ENCODE data around the gene PDHA2.
"Not testable (repeated sequence)": the region's sequence is repeated elsewhere in the genome, so short reads cannot be mapped to it uniquely, and the experiment has no call there.

PDHA2 gene

GRCh38 chr4:95839891-95840290 lies at the start of gene PDHA2:
TSS of gene PDHA2 (plus strand) at chr4:95840093. CDS start at chr4:95840151, 58 bp downstream.
- DNase-seq (ENCODE audit: low read depth) = no peak

- no peak for DNase-seq (ENCODE audit: low read depth)
These were observed 41.9 kb upstream of the PDHA2 start for GRCh38 chr4:95798003-95798402.

- DNase-seq (ENCODE audit: low read depth) = no peak
These were observed 41.2 kb upstream of the PDHA2 start for GRCh38 chr4:95798727-95799126.

DNA sequence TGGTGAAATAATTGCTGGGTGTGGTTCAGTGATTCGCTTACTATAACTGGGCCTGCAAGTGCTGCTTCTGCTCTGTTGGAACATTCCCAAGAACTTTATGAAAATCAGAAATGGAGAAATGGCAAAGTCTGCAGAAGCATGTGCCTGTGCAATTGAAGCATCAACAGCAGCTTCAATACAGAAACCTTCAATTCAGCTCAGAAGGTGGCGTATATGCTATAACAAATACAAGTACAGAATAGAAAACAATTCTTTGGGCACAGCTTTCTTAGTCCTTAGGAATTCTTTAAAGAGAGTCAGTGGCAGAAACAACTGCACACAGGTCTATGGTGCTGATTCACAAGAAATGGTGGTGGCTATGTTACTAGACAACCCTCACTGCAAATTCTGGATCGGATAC lies 18.0 kb upstream of the PDHA2 start:
- no peak for DNase-seq (ENCODE audit: low read depth)

DNA sequence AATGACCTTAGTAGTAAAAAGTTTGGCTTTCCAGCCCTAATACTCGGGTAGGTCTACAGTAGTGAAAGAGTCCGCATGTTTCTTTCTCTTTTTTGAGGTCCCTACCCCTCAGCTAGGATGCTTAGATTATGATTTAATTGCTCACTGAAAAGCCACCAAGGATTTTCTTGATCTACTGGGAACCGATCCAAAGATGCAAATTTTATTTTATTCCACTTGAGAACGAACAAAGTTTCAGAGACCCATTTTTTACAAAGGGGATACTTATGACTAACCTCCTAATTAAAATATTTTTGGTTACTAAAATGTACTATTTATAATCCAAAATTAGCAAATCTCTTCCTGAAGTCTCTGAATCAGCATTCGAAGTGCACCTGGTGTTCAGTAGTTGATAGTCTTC lies 14.3 kb upstream of the PDHA2 start:
- no peak for DNase-seq (ENCODE audit: low read depth)

DNA sequence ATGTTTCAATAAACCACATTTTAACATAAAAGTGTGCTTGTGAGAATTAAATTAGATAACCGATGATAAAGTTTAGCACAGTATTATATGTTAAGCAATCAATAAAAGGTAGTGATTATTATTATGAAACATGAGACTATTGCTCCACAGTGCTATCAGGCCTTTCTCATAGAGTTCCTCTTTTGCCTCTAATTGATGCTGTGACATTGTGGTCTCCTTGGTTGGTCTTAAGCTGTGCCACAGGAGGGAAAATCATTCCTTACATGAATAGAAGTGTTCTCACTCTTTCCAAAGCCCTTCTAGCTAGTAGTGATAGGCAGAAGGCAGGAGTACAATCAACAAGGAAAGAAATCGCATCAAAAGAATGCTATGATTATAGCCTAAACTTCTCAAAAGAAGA lies 9.2 kb upstream of the PDHA2 start:
- DNase-seq (ENCODE audit: low read depth) = no peak

GRCh38 chr4:95831166-95831565 lies 8.7 kb upstream of the PDHA2 start:
- DNase-seq (ENCODE audit: low read depth) = no peak

- DNase-seq (ENCODE audit: low read depth) = no peak
These were observed 6.1 kb upstream of the PDHA2 start for GRCh38 chr4:95833711-95834194.

DNA sequence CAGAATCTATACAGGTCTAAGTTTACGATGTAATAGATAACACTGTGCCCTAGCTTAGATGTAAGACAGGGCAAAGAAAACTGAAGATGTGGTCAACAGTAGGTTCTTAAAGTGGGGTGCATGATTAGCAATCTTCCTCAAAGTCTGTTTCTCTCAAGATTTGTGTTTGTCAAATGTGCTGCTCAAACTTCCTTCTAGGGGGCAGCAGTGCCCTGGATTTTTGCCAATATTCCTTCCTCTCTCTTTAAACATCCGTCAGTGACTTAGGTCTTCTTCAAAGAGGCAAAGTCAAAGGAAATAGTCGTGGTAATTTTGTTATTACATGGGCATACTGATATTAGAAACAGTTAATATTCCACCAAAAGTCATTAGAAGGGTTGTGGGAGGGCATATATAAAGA lies 4.2 kb upstream of the PDHA2 start:
- DNase-seq (ENCODE audit: low read depth) = peak; percentile 36

GRCh38 chr4:95838192-95838591 lies 1.7 kb upstream of the PDHA2 start:
- DNase-seq (ENCODE audit: low read depth) = no peak

DNA sequence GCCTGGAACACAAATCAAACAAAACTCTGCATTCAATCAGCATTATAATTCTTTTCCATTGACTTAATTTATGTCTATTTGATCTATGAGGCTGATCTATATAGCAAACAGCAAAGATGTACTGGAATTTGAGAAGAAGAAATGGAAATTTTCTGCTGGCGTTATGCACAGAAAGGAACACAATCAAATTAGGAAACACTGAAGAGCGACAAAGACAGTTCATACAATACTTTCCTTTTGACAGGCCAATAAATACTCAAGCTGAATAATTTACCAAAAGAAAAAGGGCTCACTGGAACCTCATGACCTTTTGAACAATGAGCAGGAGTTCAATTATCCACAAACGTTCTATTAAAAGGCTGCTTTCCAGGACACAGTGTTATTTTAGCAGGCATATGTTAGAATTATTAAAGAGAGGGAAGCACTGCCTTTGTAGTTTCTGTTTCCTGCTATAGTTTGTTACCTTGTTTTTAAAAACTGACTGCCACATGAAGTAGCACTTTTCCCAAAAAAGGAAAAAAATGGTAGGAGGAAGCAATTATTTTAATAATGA lies 8.1 kb downstream of the PDHA2 start:
- DNase-seq (ENCODE audit: low read depth) = no peak

DNA sequence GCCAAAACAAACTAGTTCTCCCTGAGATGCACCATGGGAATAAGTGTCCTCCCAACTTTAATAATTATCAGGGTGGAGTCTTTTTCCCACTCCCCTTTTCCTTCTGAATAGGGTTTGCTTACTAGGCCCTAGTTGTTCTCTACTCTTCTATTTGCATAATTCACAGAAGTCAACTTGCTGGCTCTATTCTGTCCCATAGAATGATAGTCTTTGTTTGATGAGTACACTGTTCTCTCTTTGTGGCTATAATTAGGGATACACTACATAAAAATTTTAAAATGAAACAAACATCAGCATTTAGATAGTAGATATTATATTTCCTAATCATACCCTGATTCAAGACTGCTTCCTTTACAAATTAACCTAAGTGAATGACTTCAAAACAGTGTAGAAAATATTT lies 10.3 kb downstream of the PDHA2 start:
- no peak for DNase-seq (ENCODE audit: low read depth)

DNA sequence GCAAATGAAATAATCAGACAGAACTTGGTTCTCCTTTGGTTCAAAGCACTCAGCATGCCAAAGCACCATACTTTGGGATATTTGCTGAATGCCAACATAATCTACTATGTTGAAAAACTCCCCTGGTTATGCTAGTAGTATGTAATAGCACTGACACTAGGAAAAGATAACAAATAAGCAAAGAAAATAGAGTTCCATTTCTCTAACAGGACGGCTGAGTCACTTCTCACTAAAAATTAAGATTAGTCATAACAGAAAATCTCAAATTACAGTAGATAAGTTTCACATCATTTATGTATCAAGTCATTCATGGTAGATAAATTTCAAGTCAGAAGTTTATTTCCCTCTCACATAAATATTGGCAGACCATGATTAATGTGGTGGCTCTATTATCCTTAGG lies 17.9 kb downstream of the PDHA2 start:
- DNase-seq (ENCODE audit: low read depth) = no peak

- peak; percentile 18 for DNase-seq (ENCODE audit: low read depth)
These were observed 28.0 kb downstream of the PDHA2 start for GRCh38 chr4:95867919-95868318.

- not testable (repeated sequence) for DNase-seq (ENCODE audit: low read depth)
These were observed 29.5 kb downstream of the PDHA2 start for GRCh38 chr4:95869414-95869813.

- no peak for DNase-seq (ENCODE audit: low read depth)
These were observed 30.1 kb downstream of the PDHA2 start for GRCh38 chr4:95869961-95870500.

DNA sequence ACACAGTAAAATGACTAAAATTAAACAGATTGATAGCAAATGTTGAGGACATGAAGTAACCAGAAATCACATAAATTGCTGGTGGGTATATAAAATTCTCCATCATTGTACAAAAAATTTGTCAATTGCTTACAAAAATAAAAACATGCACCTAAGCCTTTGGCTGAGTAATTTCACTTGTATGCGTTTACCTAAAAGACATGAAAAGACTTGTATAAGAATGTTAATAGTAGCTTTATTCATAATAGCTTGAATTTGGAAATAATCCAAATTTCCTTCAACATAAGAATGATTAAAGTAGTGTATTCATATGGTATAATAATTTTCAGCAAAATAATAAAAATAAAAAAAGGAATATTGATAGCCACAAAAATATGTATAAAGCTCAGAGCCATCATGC lies 37.7 kb downstream of the PDHA2 start:
- DNase-seq (ENCODE audit: low read depth) = no peak

GRCh38 chr4:95887551-95887950 lies 47.7 kb downstream of the PDHA2 start:
- DNase-seq (ENCODE audit: low read depth) = no peak

DNA sequence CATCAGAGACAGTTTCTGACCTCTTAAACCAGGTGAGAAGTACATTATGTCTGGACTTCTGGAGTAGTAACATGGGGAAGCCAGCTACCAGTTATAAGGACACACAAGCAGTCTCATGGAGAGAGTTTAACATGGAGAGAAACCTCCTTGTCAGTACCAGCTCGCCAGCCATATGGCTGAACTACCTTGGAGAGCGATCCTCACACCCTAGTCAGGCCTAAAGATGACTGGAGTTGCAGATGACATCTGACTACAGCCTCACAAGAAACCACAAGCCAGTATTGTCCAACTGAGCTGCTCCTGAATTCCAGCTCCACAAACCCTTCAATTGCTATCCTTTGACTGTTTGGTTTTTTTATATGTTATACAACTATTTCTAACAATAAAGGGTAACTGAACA lies 49.8 kb downstream of the PDHA2 start:
- DNase-seq (ENCODE audit: low read depth) = no peak
